Suppressor macrophage treated with lipopolysaccharide for 1 hour (primary cell): Measurements from ENCODE around the gene ILDR1.
"Not testable (repeated sequence)": the region's sequence is repeated elsewhere in the genome, so short reads cannot be mapped to it uniquely, and the experiment has no call there.

Experiments
- DNase-seq, 3 donors: peaks; one replicate each; pipeline ENCODE4 v3.0.0-alpha.2; 2020 to 2022

Gene ILDR1

DNA sequence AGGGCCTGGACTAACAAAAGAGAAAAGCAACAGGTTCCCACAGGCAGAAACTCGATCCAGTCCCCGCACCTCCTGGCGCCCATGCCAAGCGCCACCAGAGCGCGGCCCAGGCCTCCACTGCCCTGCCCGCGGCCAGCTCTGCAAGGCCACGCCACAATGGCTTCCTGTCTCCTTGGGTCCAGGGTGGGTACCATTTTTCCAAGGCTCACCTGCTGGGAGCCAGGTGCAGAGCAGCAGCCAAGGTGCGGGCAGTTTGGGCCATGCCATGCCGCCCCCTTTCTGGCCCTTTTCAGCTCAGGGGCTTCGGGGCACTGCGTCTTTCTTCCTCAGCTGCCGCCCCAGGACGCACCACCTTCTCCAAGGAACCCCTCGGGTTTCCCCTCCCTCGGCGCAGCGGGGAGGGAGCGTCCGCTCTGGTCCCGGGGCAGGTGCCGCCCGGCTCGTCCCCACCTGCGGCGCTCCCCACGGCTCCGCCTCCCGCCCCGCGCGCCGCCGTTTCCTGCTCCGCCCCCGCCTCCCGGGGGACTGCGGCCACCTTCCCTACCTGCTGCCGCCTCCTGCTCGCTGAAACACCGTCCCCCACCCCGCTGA, at the start of gene ILDR1:
ILDR1 (minus strand) TSS at position 437 of the 591 bp plus-strand sequence; CDS start at position 267, 170 bp downstream.
- DNase-seq, result no peak

- DNase-seq, result peak; percentile 50 to 67 (median 62)
These were observed 45.7 kb upstream of the ILDR1 start for GRCh38 chr3:122067588-122068240.

DNA sequence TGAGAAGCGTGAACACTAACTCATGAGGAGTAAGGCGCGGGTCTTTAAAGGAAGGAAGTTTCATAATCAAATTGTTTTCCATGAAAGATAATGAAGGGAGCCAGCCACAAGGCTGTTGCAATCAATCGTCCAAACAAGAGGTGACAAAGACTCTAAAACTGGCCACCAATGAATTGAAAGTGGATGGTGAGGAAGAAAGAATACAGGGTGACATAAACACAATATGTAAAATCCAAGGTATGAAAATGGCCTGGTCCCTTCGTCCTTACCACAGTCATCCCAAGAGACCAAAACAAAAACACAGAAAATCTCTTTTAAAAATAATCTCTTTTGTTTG, 45.1 kb upstream of the ILDR1 start:
- peak; percentile 53 to 81 (median 58) for DNase-seq

- peak in 2 of 3 donors; percentile 26 to 46 for DNase-seq
These were observed 44.5 kb upstream of the ILDR1 start for GRCh38 chr3:122066331-122067213.

DNA sequence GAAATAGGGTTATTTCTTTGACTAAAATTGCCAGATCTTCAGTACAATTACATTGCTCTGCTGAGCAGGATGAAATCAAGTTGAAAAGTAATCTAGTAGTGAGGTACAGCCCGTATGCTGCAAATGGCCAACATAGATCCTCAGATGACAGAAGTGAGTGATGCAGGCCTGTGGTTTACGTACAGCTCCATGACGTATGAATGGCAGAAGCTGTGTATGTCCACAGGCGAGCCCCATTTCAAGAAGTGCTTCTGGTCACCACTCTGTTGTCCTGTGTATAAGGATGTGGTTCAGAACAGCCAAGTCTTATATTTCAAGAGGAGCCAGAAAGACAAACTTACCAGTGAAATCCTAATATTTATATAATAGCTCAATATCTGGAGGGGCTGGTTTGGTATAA, 42.3 kb upstream of the ILDR1 start:
- peak; percentile 57 to 74 (median 70) for DNase-seq

DNA sequence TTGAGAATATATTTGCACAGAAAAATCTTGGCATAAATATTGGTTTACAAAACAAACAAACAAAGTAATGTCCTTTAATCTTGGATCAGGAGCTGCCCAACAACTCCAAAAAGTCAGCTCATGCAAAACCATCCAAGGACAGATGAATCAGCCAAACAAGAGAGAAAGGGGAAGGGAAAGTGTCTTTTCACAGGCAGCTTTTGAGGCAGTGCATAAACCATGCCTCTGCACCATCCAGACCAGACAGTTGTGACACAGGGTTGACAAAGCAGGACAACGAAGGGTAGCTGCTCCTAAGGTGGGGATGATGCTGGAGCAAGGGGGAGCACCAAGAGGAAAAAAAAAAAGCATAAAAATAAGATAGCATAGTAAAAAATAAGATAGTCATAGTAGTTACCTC, 41.9 kb upstream of the ILDR1 start:
- peak; percentile 73 to 86 (median 85) for DNase-seq

DNA sequence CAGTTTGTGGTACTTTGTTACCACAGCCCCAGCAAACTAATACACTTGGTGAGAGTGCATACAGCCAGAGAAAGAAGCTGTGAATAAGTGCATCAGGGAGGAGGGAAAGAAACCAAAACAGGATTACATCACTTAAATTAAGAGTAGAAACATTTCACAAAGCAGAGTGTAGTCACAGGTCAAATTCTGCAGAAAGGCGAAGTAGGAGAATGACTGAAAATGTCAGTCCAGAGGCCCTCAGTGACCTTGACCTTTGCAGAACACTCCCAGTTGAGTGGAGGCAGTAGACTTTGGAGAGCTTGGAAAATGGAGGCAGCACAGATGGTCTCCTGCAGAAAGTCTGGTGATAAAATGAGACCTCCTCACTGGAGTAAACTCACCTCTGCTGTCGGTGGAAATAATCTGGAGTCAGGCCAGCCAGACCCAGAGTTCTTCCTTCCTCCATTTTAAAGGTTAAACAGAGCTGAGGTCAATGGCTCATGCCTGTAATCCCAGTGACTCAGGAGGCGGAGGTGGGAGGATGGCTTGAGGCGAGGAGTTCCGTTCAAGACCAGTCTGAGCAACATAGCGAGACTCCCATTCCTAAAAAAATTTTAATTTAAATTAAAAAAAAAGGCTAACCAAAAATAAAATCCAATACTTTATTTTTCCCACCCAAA, 38.1 kb upstream of the ILDR1 start:
- peak; percentile 87 to 90 (median 88) for DNase-seq

DNA sequence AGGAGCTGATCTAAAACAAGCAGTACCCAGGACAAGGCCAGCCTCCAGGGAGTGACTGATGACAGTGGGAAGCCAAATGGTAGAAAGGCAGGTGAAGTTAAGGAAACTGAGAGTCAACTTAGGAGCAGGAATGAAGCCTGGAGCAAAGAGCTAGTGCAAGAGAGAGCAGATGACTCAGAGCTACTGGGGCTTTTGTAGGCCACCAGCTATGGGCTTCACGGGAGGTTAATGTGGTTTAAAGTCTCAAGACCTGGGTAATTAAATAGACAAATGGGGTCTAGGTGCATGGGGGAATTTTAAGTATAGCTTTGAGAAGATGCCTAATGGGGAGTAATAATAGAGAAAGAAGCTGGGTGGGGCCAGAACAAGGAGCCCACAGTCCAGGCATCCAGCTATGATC, 36.2 kb upstream of the ILDR1 start:
- peak; percentile 45 to 68 (median 51) for DNase-seq

DNA sequence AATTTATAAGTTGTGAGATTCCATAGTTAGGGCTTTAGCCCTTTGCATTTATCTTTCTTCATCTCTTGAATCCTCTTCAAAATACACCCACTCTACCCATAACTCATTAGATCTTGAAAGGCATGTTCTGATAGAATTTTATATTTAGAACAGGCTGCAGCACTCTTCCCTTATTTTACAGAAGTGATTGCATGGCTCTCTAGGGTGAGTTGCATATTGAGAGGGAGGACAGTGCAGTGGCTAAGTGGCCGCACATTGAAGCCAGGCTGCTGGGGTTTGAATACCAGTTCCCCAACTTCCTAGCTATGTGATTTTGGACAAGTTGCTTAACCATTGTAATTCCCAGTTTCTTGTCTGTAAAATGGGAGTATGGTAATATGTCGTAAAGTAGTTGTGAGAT, 35.6 kb upstream of the ILDR1 start:
- peak; percentile 43 to 59 (median 47) for DNase-seq

DNA sequence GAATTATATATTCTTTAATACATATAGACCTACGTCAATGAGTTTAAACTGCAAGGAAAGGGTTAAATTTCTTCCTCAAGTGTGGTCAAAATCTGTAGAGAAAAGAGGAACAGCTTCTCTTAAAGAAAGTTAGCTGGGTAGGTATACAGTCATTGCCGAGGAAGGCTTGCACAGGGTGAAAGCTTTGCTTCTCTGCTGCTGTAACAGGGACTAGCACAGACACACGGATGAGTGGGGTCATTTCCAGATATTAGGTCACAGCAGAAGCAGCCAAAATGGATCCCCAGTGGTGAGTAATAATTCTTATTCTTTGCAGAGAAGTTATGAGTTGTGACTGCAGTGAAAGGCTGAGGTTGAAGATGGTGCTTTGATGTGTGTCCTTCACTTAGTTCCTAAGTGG, 33.2 kb upstream of the ILDR1 start, which contains the start of gene CD86:
CD86 (plus strand) TSS at position 148 of the 400 bp plus-strand sequence; CDS start at position 276, 128 bp downstream.
- DNase-seq, result peak; percentile 84 to 95 (median 88)

- DNase-seq, result peak; percentile 55 to 79 (median 62)
These were observed 30.9 kb upstream of the ILDR1 start for GRCh38 chr3:122052968-122053367.

GRCh38 chr3:122047773-122048172, 25.7 kb upstream of the ILDR1 start:
- not testable (repeated sequence) for DNase-seq

DNA sequence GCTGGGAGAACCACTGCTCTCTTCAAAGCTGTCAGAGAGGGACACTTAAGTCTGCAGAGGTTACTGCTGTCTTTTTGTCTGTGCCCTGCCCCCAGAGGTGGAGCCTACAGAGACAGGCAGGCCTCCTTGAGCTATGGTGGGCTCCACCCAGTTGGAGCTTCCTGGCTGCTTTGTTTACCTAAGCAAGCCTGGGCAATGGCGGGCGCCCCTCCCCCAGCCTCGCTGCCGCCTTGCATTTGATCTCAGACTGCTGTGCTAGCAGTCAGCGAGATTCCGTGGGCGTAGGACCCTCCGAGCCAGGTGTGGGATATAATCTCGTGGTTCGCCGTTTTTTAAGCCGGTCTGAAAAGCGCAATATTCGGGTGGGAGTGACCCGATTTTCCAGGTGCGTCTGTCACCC, 25.2 kb upstream of the ILDR1 start:
- not testable (repeated sequence) for DNase-seq

GRCh38 chr3:122033023-122033422, 11.0 kb upstream of the ILDR1 start:
- DNase-seq, result peak in 2 of 3 donors; percentile 52 to 68

DNA sequence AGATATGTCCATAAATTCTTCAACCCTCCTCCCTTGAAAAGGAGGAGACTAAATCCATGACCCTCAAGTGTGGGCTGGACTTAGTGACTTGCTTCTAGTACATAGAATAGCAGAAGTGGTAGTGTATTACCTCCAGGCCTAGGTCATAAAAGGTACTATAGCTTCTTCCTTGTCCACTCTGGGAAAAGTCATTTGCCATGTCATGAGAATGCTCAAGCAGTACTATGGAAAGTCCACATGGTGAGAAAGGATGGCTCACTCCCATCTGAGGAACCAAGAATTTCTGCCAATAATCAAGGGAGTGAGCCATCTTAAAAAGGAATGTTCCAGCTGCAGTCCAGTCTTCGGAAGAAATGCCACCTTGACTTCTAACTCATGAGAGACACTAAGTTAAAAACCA, 10.5 kb upstream of the ILDR1 start:
- peak in 1 of 3 donors; percentile 80 for DNase-seq

- DNase-seq, result no peak
These were observed 9.0 kb upstream of the ILDR1 start for GRCh38 chr3:122031123-122031468.

DNA sequence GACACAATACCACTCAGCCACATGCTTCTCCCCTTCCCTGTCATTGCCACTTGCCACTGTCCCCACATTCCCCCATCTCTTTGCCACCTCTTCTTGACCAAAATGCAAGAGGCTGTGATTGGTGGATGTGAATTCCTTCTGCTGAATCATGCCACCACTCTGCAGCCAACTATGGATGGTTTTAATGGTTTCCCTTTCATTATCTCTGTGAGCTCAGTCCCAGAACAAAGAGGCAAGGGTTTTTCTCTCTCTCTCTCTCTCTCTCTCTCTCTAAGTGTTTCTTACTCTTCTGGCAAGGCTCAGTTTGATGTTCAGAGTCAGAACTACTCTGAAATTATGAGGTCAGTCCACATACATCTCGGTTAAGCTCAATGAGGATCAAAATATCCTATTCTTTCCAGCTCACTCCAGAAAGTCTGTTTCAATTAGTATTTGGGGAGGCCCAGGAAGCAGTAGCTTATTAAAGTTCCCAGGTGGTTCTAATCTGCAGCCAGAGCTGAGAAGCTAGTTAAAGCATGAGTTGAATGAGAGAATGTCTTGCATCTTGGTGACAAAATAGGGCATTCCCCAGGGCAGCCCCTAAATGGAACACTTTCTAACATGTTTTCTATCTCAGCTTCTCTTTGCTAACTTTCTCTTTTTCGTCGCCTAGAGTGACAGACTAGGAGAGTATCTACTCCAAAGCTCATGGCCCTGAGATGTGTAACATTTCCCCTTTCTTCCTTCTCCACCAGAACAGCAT, 8.5 kb upstream of the ILDR1 start:
- DNase-seq, result peak; percentile 56 to 85 (median 65)

- DNase-seq, result no peak
These were observed 3.2 kb upstream of the ILDR1 start for GRCh38 chr3:122025296-122025695.

GRCh38 chr3:122024800-122025199, 2.8 kb upstream of the ILDR1 start:
- DNase-seq, result no peak

GRCh38 chr3:122023335-122023910, 1.4 kb upstream of the ILDR1 start:
- no peak for DNase-seq

GRCh38 chr3:122021037-122021436, 1.0 kb downstream of the ILDR1 start:
- DNase-seq, result no peak

DNA sequence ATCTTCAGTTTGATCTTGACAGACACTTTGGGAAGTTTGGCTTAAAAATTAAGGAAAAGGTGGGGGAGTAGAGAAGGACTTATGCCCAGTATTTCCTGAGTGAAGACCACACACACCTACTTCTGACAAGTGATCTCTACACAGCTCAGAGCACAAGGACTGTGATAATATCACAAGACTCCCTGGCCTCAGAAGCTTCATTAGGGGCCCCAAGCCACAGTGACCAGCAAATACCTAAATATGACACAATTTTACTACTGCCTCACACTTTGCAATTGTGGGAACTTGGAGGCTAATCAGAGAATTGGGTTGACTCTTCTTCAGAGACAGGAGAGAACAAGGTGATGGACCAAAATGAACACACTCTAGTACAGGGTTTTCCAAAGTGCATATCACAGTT, 2.6 kb downstream of the ILDR1 start:
- no peak for DNase-seq
